NCI-H748 treated with DMSO at 0.1 percent for 48 hours (cell line): ENCODE data around the gene ATG16L2.
A peak's percentile ranks its signal among the peaks of the same experiment; 100 is the strongest.

Experiments used
- DNase-seq: peaks from one replicate; lab custom pipeline; 2025; lab: John Stamatoyannopoulos, UW

The ATG16L2 gene

GRCh38 chr11:72814286-72815109, at the start of gene ATG16L2:
Gene ATG16L2 (plus strand): TSS chr11:72814411. CDS start chr11:72814446, 35 bp downstream.
- peak; percentile 70 for DNase-seq

- peak; percentile 77 for DNase-seq
Measured at GRCh38 chr11:72764503-72764902, 49.7 kb upstream of the ATG16L2 start.

GRCh38 chr11:72766152-72766902, 47.9 kb upstream of the ATG16L2 start:
- no peak for DNase-seq

- DNase-seq: no peak
Measured at GRCh38 chr11:72767203-72768062, 46.8 kb upstream of the ATG16L2 start.

GRCh38 chr11:72768581-72768980, 45.6 kb upstream of the ATG16L2 start:
- DNase-seq: no peak

- no peak for DNase-seq
Measured at GRCh38 chr11:72769680-72770079, 44.5 kb upstream of the ATG16L2 start.

GRCh38 chr11:72770799-72771198, 43.4 kb upstream of the ATG16L2 start:
- DNase-seq: no peak

- no peak for DNase-seq
Measured at GRCh38 chr11:72771507-72771906, 42.7 kb upstream of the ATG16L2 start.

GRCh38 chr11:72772059-72772458, 42.2 kb upstream of the ATG16L2 start:
- no peak for DNase-seq

- DNase-seq: no peak
Measured at GRCh38 chr11:72773291-72773690, 40.9 kb upstream of the ATG16L2 start.

GRCh38 chr11:72773696-72774095, 40.5 kb upstream of the ATG16L2 start:
- DNase-seq: no peak

GRCh38 chr11:72774499-72774898, 39.7 kb upstream of the ATG16L2 start:
- no peak for DNase-seq

- no peak for DNase-seq
Measured at GRCh38 chr11:72775288-72776110, 38.7 kb upstream of the ATG16L2 start.

GRCh38 chr11:72776117-72776843, 37.9 kb upstream of the ATG16L2 start:
- DNase-seq: no peak

- no peak for DNase-seq
Measured at GRCh38 chr11:72776844-72777754, 37.1 kb upstream of the ATG16L2 start.

- no peak for DNase-seq
Measured at GRCh38 chr11:72777755-72778278, 36.4 kb upstream of the ATG16L2 start.

GRCh38 chr11:72778535-72779494, 35.4 kb upstream of the ATG16L2 start:
- DNase-seq: no peak

GRCh38 chr11:72779495-72780128, 34.6 kb upstream of the ATG16L2 start:
- DNase-seq: no peak
